ENCODE data around the gene GGCX.

GGCX gene

GRCh38 chr2:85503851-85504777 lies 57.2 kb downstream of the GGCX start:
- TF ChIP-seq, protein P1, sequence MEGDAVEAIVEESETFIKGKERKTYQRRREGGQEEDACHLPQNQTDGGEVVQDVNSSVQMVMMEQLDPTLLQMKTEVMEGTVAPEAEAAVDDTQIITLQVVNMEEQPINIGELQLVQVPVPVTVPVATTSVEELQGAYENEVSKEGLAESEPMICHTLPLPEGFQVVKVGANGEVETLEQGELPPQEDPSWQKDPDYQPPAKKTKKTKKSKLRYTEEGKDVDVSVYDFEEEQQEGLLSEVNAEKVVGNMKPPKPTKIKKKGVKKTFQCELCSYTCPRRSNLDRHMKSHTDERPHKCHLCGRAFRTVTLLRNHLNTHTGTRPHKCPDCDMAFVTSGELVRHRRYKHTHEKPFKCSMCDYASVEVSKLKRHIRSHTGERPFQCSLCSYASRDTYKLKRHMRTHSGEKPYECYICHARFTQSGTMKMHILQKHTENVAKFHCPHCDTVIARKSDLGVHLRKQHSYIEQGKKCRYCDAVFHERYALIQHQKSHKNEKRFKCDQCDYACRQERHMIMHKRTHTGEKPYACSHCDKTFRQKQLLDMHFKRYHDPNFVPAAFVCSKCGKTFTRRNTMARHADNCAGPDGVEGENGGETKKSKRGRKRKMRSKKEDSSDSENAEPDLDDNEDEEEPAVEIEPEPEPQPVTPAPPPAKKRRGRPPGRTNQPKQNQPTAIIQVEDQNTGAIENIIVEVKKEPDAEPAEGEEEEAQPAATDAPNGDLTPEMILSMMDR (IDR thresholded peaks at IDR 0.05): no peak

GRCh38 chr2:85503168-85503850 lies 58.0 kb downstream of the GGCX start:
- TF ChIP-seq, protein P1 (IDR thresholded peaks at IDR 0.05): no peak

- TF ChIP-seq, protein P1 (IDR thresholded peaks at IDR 0.05): no peak
These were observed 58.6 kb downstream of the GGCX start for GRCh38 chr2:85502720-85503119.

DNA sequence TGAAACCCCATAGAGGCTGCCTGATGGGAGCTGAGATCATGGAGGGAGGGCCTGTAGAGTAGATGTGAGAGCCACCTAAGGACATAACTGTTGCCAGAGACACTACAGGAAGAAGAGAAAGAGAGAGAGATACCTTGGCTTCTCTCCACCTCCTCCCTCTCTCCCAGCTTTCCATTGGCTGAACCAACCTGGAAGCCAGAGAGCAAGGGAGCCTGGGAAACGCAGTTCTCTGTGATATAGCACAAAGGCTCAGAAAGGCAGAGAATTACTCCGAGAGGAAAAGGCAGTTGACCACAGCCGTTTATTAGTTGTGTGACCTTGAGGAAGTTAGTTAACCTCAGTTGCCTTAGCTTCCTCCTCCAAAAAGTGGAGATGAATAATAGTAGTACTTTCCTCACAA lies 60.0 kb downstream of the GGCX start:
- TF ChIP-seq, protein P1 (IDR thresholded peaks at IDR 0.05): no peak

DNA sequence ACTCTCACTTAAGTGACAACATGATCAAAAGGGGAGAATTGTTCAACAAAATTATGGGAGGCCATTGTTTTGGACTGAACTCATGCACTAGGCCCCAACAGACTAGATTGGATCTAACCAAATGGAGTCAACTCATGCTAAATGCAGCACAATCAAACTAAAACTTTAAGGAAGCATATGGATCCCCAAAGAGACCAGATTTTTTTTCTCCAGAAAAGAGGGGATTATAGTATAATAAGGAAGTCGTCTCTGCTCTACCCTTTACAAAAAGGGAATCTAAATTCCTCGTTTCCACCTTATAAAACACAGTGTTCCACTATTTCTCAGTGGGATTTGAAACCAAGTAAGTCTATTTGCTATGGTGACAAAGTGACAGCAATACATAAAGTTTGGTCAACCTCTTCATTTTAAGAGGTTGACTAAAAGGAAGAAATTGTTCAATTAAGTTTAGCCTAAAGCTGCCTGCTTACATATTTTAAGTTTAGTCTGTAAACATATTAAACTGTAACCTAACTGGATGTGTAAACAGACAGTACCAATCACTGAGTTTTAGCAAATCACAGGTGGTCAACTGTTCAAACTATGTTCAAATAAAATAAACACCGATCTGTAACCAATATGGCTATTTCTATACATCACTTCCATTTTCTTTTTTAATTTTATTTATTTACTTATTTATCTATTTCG lies 63.2 kb downstream of the GGCX start:
- TF ChIP-seq, protein P1 (IDR thresholded peaks at IDR 0.05): no peak

GRCh38 chr2:85496436-85496835 lies 64.9 kb downstream of the GGCX start:
- TF ChIP-seq, protein P1 (IDR thresholded peaks at IDR 0.05): no peak

Data from LNCAP (cell line).